ENCODE measurements around the gene VDAC1.
"Not testable (repeated sequence)": the region's sequence is repeated elsewhere in the genome, so short reads cannot be mapped to it uniquely, and the experiment has no call there.

VDAC1 gene

GRCh38 chr5:133974142-133974541 is 30.6 kb downstream of the VDAC1 start:
- no peaks in the 10 kb centered on the region for H3K27me3 Mint-ChIP-seq
- DNase-seq, result no peak
- peak overlapping the region; percentile 39 for H3K27ac Mint-ChIP-seq
- no peak overlapping the region for H3K4me3 Mint-ChIP-seq
- no peaks in the 10 kb centered on the region for H3K9me3 Mint-ChIP-seq
- H3K4me1 Mint-ChIP-seq (ENCODE audit: low read depth), result peaks cover 41% of the 10 kb centered on the region
- H3K36me3 Mint-ChIP-seq (ENCODE audit: low read depth), result peaks cover 94% of the 10 kb centered on the region

GRCh38 chr5:133970325-133970909 is 34.4 kb downstream of the VDAC1 start:
- Mint-ChIP-seq H3K9me3 (no peaks in the 10 kb centered on the region), H3K4me1 (ENCODE audit: low read depth) (peaks cover 46% of the 10 kb centered on the region), H3K4me3 (no peak overlapping the region), H3K27me3 (no peaks in the 10 kb centered on the region), H3K36me3 (ENCODE audit: low read depth) (peaks cover 75% of the 10 kb centered on the region), H3K27ac (peak overlapping the region; percentile 97)
- no peak for DNase-seq

- peaks cover 51% of the 10 kb centered on the region for H3K4me1 Mint-ChIP-seq (ENCODE audit: low read depth)
- H3K27ac Mint-ChIP-seq, result peak overlapping the region; percentile 97
- peaks cover 74% of the 10 kb centered on the region for H3K36me3 Mint-ChIP-seq (ENCODE audit: low read depth)
- DNase-seq, result no peak
- peak overlapping the region; percentile 99 for H3K4me3 Mint-ChIP-seq
- H3K9me3 Mint-ChIP-seq, result no peaks in the 10 kb centered on the region
- no peaks in the 10 kb centered on the region for H3K27me3 Mint-ChIP-seq
Observed at GRCh38 chr5:133969654-133970324, 35.0 kb downstream of the VDAC1 start.

- Mint-ChIP-seq H3K36me3 (ENCODE audit: low read depth) (peaks cover 75% of the 10 kb centered on the region), H3K4me1 (ENCODE audit: low read depth) (peaks cover 62% of the 10 kb centered on the region), H3K4me3 (peak within 1 kb of the TSS; percentile 99), H3K9me3 (no peaks in the 10 kb centered on the region), H3K27me3 (no peaks in the 10 kb centered on the region), H3K27ac (peak within 1 kb of the TSS; percentile 97)
- DNase-seq, result peak; percentile 93
Observed at GRCh38 chr5:133968204-133968980, 36.4 kb downstream of the VDAC1 start, which contains the start of gene C5orf15. Gene C5orf15 (minus strand): TSS chr5:133968625. CDS start chr5:133968584, 41 bp downstream.

- Mint-ChIP-seq H3K27ac (peak overlapping the region; percentile 97), H3K27me3 (no peaks in the 10 kb centered on the region), H3K9me3 (no peaks in the 10 kb centered on the region), H3K4me1 (ENCODE audit: low read depth) (peaks cover 69% of the 10 kb centered on the region), H3K36me3 (ENCODE audit: low read depth) (peaks cover 72% of the 10 kb centered on the region), H3K4me3 (peak overlapping the region; percentile 99)
- no peak for DNase-seq
Observed at GRCh38 chr5:133967698-133968203, 37.0 kb downstream of the VDAC1 start.

GRCh38 chr5:133967124-133967523 is 37.7 kb downstream of the VDAC1 start:
- H3K27ac Mint-ChIP-seq, result peak overlapping the region; percentile 97

GRCh38 chr5:133966090-133966489 is 38.7 kb downstream of the VDAC1 start:
- Mint-ChIP-seq H3K9me3 (no peaks in the 10 kb centered on the region), H3K4me1 (ENCODE audit: low read depth) (peaks cover 76% of the 10 kb centered on the region), H3K27me3 (no peaks in the 10 kb centered on the region), H3K36me3 (ENCODE audit: low read depth) (peaks cover 55% of the 10 kb centered on the region), H3K4me3 (no peak overlapping the region), H3K27ac (no peak overlapping the region)
- DNase-seq, result no peak

More at GRCh38 chr5:133967124-133967523, 37.7 kb downstream of the VDAC1 start:
- peaks cover 74% of the 10 kb centered on the region for H3K4me1 Mint-ChIP-seq (ENCODE audit: low read depth)
- no peak for DNase-seq
- H3K9me3 Mint-ChIP-seq, result no peaks in the 10 kb centered on the region
- H3K27me3 Mint-ChIP-seq, result no peaks in the 10 kb centered on the region
- peaks cover 66% of the 10 kb centered on the region for H3K36me3 Mint-ChIP-seq (ENCODE audit: low read depth)
- peak overlapping the region; percentile 99 for H3K4me3 Mint-ChIP-seq

GRCh38 chr5:133963493-133964128 is 41.2 kb downstream of the VDAC1 start:
- DNase-seq, result no peak
- Mint-ChIP-seq H3K36me3 (ENCODE audit: low read depth) (peaks cover 54% of the 10 kb centered on the region), H3K27ac (peak overlapping the region; percentile 78), H3K9me3 (no peaks in the 10 kb centered on the region), H3K27me3 (no peaks in the 10 kb centered on the region), H3K4me3 (peak overlapping the region; percentile 5), H3K4me1 (ENCODE audit: low read depth) (peaks cover 75% of the 10 kb centered on the region)

- Mint-ChIP-seq H3K27me3 (no peaks in the 10 kb centered on the region), H3K36me3 (ENCODE audit: low read depth) (peaks cover 53% of the 10 kb centered on the region), H3K27ac (peak overlapping the region; percentile 78), H3K4me1 (ENCODE audit: low read depth) (peaks cover 70% of the 10 kb centered on the region), H3K9me3 (no peaks in the 10 kb centered on the region), H3K4me3 (peak overlapping the region; percentile 5)
- no peak for DNase-seq
Observed at GRCh38 chr5:133962801-133963476, 41.8 kb downstream of the VDAC1 start.

GRCh38 chr5:133962131-133962530 is 42.6 kb downstream of the VDAC1 start:
- no peaks in the 10 kb centered on the region for H3K9me3 Mint-ChIP-seq
- peaks cover 56% of the 10 kb centered on the region for H3K36me3 Mint-ChIP-seq (ENCODE audit: low read depth)
- H3K4me3 Mint-ChIP-seq, result no peak overlapping the region
- peak overlapping the region; percentile 78 for H3K27ac Mint-ChIP-seq
- no peak for DNase-seq
- H3K4me1 Mint-ChIP-seq (ENCODE audit: low read depth), result peaks cover 70% of the 10 kb centered on the region
- H3K27me3 Mint-ChIP-seq, result no peaks in the 10 kb centered on the region

GRCh38 chr5:133959643-133960042 is 45.1 kb downstream of the VDAC1 start:
- Mint-ChIP-seq H3K9me3 (no peaks in the 10 kb centered on the region), H3K36me3 (ENCODE audit: low read depth) (peaks cover 68% of the 10 kb centered on the region), H3K27me3 (no peaks in the 10 kb centered on the region), H3K4me1 (ENCODE audit: low read depth) (peaks cover 55% of the 10 kb centered on the region), H3K27ac (peak overlapping the region; percentile 82), H3K4me3 (peak overlapping the region; percentile 13)
- no peak for DNase-seq

- H3K4me3 Mint-ChIP-seq, result no peak overlapping the region
- no peaks in the 10 kb centered on the region for H3K27me3 Mint-ChIP-seq
- H3K9me3 Mint-ChIP-seq, result no peaks in the 10 kb centered on the region
- peaks cover 37% of the 10 kb centered on the region for H3K4me1 Mint-ChIP-seq (ENCODE audit: low read depth)
- H3K36me3 Mint-ChIP-seq (ENCODE audit: low read depth), result peaks cover 65% of the 10 kb centered on the region
- no peak for DNase-seq
- H3K27ac Mint-ChIP-seq, result peak overlapping the region; percentile 67
Observed at GRCh38 chr5:133957591-133957990, 47.2 kb downstream of the VDAC1 start.

- Mint-ChIP-seq H3K4me3 (no peak overlapping the region), H3K27ac (peak overlapping the region; percentile 67), H3K36me3 (ENCODE audit: low read depth) (peaks cover 65% of the 10 kb centered on the region), H3K27me3 (no peaks in the 10 kb centered on the region), H3K9me3 (no peaks in the 10 kb centered on the region), H3K4me1 (ENCODE audit: low read depth) (peaks cover 32% of the 10 kb centered on the region)
- no peak for DNase-seq
Observed at GRCh38 chr5:133957080-133957479, 47.7 kb downstream of the VDAC1 start.

GRCh38 chr5:133956196-133956595 is 48.6 kb downstream of the VDAC1 start:
- H3K4me1 Mint-ChIP-seq (ENCODE audit: low read depth), result peaks cover 29% of the 10 kb centered on the region
- H3K9me3 Mint-ChIP-seq, H3K27me3 Mint-ChIP-seq, DNase-seq, H3K4me3 Mint-ChIP-seq, H3K27ac Mint-ChIP-seq: not testable (repeated sequence)
- peaks cover 65% of the 10 kb centered on the region for H3K36me3 Mint-ChIP-seq (ENCODE audit: low read depth)

All from activated T-cell treated with anti-CD3 and anti-CD28 coated beads, Interleukin-2, amount 50 U/mL, for 24 hours (primary cell).